ENCODE results near the gene RBM19.

Gene RBM19

DNA sequence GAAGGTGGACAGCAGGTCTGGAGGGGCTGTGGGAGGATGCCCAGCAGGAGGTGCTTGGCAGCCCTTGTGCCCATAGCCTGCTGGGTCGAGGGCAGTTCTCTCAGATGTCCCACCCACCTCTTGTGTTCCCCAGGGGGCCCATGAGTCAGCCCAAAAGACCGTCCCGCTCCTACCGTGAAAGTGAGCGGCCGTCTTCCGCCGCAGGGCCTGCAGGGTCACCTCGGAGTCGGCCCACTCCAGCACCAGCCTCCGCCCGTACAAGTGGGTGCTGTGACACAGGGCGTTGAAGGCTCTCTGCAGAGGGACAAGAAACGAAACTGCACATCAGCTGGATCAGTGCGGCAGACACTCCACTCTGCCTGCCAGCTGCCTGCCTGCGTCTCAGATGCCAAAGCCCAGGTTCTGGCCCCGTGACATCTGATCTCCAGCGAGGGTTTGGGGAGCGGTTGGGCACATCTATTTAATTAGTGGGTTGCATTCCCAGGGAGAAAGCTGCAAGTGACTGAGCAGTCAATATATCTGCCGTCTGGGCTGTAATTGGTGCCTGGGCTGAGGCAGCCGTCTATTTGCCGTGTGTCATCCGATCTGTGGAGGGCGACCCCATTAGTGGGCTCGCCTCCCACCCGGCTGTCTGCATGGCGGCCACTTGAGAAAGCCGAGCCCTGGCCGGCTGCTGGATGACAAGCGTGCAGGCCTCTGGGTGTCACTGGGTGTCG lies 121.5 kb downstream of the RBM19 start:
- TF ChIP-seq, protein P1, sequence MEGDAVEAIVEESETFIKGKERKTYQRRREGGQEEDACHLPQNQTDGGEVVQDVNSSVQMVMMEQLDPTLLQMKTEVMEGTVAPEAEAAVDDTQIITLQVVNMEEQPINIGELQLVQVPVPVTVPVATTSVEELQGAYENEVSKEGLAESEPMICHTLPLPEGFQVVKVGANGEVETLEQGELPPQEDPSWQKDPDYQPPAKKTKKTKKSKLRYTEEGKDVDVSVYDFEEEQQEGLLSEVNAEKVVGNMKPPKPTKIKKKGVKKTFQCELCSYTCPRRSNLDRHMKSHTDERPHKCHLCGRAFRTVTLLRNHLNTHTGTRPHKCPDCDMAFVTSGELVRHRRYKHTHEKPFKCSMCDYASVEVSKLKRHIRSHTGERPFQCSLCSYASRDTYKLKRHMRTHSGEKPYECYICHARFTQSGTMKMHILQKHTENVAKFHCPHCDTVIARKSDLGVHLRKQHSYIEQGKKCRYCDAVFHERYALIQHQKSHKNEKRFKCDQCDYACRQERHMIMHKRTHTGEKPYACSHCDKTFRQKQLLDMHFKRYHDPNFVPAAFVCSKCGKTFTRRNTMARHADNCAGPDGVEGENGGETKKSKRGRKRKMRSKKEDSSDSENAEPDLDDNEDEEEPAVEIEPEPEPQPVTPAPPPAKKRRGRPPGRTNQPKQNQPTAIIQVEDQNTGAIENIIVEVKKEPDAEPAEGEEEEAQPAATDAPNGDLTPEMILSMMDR (IDR thresholded peaks at IDR 0.05): no peak

DNA sequence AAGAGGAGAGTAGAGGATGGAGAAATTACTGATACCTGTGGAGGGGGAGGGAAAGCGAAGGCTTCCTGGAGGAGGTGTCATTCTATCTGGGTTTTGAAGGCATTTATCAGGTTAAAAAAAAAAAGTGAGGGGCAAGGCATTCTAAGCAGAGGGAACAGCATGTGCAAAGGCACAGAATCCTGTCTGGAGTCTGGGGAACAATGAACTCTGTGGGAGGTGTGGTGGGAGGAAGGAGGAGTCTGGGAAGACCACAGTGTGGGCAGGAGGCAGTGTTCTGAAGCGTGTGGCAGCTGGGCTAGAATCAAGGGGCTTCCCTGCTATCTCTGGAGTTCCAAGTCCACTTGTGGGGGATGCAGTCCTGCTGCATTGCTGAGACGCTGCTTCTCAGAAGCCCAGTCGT lies 123.4 kb downstream of the RBM19 start:
- TF ChIP-seq, protein P1 (IDR thresholded peaks at IDR 0.05): no peak

DNA sequence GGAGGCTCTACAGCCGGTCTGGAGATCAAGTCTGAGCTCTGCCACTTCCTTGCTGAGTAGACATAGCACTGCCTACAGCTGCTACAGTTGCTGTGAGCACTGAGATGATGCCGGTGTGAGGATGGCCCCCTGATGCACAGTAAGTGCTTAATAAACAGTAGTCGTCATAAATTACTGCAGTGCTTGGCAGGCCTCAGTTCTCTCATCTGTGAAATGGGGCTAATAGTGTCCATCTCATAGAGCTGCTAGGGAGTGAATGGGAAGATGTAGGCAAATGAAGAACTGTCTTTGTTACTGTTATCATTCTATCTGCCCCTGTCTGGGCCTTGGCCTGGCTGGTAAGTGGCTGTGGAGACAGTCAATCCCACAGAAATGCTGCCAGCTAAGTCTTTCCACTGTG lies 124.3 kb downstream of the RBM19 start:
- TF ChIP-seq, protein P1 (IDR thresholded peaks at IDR 0.05): no peak

DNA sequence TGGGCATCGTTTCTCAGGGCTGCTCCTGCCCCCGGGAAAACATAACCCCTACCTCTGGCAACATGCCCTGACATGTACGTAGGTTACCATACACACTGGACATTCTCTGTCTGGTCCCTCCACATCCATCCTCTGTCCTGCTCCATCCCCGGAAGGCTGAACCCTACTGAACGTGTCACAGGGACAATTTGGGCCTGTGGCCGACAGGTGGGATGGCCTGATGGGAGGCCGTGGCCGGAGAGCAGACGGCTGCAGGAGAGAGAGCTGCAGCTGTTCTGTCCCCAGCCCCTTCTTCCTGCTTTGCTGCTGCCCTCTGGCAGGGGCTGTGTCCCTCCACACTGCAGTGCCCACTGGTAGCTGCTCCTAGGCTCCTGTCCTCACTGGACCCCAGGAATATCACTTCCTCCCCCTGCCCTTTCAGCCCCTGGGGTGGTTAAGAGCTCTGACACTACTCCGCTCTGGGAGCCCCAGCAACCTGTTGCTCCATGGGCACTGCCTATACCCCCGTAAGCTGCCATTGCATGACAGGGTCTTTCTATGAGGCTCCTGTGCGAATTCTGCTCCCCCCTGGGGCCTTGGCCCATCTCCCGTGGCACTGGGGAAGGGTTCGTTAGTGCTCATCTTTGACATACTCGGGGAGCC lies 125.6 kb downstream of the RBM19 start:
- TF ChIP-seq, protein P1 (IDR thresholded peaks at IDR 0.05): no peak

DNA sequence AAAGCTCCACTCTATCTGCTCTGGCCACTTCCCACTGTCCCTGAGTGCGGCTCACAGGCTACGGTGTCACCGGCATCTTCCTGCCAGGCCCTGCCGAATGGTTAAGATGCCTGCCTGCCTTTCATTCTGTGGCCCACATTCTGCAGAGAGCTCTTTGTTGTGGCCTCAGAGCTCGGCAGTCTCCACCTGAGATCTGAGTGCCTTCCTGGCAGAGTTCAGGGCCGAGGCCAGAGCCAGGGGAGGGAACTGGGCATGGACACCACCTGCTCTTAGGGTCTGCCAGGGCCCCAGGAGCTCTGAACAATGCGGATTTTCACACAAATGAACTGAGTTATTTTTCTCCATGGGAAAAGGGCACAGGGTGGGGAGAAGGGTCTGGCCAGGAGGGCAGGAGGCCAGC lies 127.2 kb downstream of the RBM19 start:
- TF ChIP-seq, protein P1 (IDR thresholded peaks at IDR 0.05): no peak

DNA sequence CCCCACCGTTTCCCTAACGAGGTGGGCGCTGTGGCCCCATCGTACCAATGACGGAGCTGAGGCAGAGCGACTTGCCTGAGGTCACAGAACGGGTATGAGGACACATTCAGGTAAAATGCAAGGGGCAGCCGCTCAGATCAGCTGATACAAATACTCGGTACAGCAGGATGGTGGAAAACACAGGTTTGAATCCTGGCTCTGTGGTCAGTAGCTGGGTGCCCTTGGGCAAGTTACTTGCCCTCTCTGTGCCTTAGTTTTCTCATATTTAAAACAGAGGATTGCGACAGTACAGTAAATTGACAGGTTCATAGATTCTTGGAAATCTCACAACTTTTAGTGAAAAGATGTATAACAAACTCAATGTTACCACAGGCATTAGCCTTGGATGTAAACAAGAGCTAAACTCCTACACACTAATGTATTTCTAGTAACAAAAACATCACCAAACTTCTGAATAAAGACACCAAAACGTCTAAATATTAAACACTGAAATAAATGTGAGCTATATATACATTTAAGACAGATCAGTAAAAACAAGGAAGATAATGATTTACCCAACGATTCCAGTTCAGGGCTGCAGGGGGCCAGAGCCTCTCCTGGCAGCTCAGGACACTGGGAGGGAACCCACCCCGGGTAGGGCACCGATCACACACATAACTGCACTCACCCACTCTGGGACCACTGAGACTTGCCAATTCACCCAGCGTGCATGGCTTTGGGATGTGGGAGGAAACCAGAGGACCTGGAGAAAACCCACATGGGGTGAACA lies 128.4 kb downstream of the RBM19 start:
- TF ChIP-seq, protein P1 (IDR thresholded peaks at IDR 0.05): no peak; the same call in 1 of the 2 replicates

DNA sequence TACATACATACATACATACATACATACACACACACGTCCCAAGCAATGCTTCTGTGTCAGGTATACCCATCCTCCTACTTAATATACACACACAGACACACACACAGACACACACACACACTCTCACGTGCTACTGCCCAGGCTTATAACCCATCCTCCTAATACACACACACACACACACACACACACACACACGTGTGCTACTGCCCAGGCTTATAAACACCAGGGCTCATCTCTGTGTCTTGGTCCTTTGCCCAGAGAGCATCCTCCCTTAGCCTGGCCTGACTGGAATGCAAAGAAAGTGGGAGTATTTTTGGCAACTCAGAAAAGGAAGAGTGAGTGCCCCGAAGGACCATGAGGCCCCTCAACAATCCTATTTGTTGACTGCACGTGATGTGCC lies 129.0 kb downstream of the RBM19 start:
- TF ChIP-seq, protein P1 (IDR thresholded peaks at IDR 0.05): no peak

Data from LNCAP (cell line).